Prostate gland (tissue), 2 donors: Measurements from ENCODE around the gene SPCS2. TPM values are rescaled to one million over a fixed set of nuclear protein-coding genes. Genes with fewer than 3 reads are reported as not detected.

Experiments
- DNase-seq: peaks from one replicate; pipeline ENCODE4 v3.0.0-alpha.2; 2019; ENCODE audit warnings: low spot score
- H3K27ac ChIP-seq, 2 donors: fragments of 200-600 bp; sonication (generic); 2 replicates each; pipeline ENCODE4 v1.5.1; 2017 to 2019
- H3K27me3 ChIP-seq: fragments of 200-600 bp; sonication (generic); replicated peaks from 2 replicates; pipeline ENCODE4 v1.5.1; 2019; ENCODE audit not compliant: insufficient read depth
- H3K36me3 ChIP-seq, 2 donors: fragments of 200-600 bp; sonication (generic); 1 replicate in 1 of 2; 2 replicates in 1 of 2; pipeline versions ENCODE4 v1.5.1 to v1.8.1; 2017 to 2019
- H3K4me1 ChIP-seq: fragments of 200-600 bp; sonication (generic); replicated peaks from 2 replicates; pipeline ENCODE4 v1.5.1; 2019
- H3K4me3 ChIP-seq, 2 donors: fragments of 200-600 bp; sonication (generic); 2 replicates each; pipeline ENCODE4 v1.5.1; 2017 to 2019
- H3K9me3 ChIP-seq: fragments of 200-600 bp; sonication (generic); 2 replicates; pipeline ENCODE4 v1.5.1; 2017
- POLR2A ChIP-seq: fragments of 450-650 bp; IDR thresholded peaks from one replicate; pipeline ENCODE4 v1.6.1; 2016; ENCODE audit warnings: antibody characterized with exemption, mild to moderate bottlenecking
- POLR2AphosphoS5 ChIP-seq: sonication (generic); formaldehyde crosslinking; IDR thresholded peaks from one replicate; pipeline ENCODE4 v1.6.1; 2017; ENCODE audit warnings: antibody characterized with exemption
- WGBS: methylation state at CpG from one replicate; pipeline ENCODE4 v1.1.5; 2018; 5-methylcytosine and 5-hydroxymethylcytosine counted together
- intact Hi-C: fragments of 100-400 bp; cut with DNase I; formaldehyde crosslinking; loops from one replicate; pipeline ENCODE4 v1.14.2; 2022
- total RNA-seq, 2 donors: library from RNA; depleted of rRNA; stranded (reverse); fragments of >200 nt; gene quantifications; one replicate each; pipeline ENCODE4 v1.1.0, GENCODE V29; 2016
- TF ChIP-seq, protein P1 (sequence below), 4 experiments: fragments of 200-600 bp in 2 of 4; fragments of 450-650 bp in 2 of 4; sonication (generic) in 2 of 4; IDR thresholded peaks; 1 replicate in 3 of 4; 2 replicates in 1 of 4; pipeline ENCODE4 v1.5.1; 2016 to 2019; ENCODE audit warnings: antibody characterized with exemption in 4 of 4, mild to moderate bottlenecking in 2 of 4, moderate library complexity in 2 of 4

SPCS2 gene
- total RNA-seq, 2 donors from 2014 or later = 76.9 to 82.4 TPM

- no peak for TF ChIP-seq POLR2A
- TF ChIP-seq, protein P1, sequence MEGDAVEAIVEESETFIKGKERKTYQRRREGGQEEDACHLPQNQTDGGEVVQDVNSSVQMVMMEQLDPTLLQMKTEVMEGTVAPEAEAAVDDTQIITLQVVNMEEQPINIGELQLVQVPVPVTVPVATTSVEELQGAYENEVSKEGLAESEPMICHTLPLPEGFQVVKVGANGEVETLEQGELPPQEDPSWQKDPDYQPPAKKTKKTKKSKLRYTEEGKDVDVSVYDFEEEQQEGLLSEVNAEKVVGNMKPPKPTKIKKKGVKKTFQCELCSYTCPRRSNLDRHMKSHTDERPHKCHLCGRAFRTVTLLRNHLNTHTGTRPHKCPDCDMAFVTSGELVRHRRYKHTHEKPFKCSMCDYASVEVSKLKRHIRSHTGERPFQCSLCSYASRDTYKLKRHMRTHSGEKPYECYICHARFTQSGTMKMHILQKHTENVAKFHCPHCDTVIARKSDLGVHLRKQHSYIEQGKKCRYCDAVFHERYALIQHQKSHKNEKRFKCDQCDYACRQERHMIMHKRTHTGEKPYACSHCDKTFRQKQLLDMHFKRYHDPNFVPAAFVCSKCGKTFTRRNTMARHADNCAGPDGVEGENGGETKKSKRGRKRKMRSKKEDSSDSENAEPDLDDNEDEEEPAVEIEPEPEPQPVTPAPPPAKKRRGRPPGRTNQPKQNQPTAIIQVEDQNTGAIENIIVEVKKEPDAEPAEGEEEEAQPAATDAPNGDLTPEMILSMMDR (IDR thresholded peaks at IDR 0.05) = no peak
- no peak for TF ChIP-seq POLR2AphosphoS5
- Histone ChIP-seq H3K9me3 (no peaks in the 10 kb centered on the region), H3K36me3 (no peaks in the 10 kb centered on the region), H3K27me3 (no peaks in the 10 kb centered on the region), H3K4me3 (peak overlapping the region; percentile 83 to 84), H3K27ac (peak overlapping the region; percentile 82), H3K4me1 (no peaks in the 10 kb centered on the region)
- intact Hi-C loops = no loop called here
- no peak for DNase-seq
- under 1% methylated on average over 9 of the region's 9 CpGs for WGBS
Measured at GRCh38 chr11:74948546-74948897, 544 bp upstream of the SPCS2 start.

GRCh38 chr11:74949753-74950137, 679 bp downstream of the SPCS2 start:
- Histone ChIP-seq H3K4me1 (no peaks in the 10 kb centered on the region), H3K9me3 (no peaks in the 10 kb centered on the region), H3K36me3 (no peaks in the 10 kb centered on the region), H3K4me3 (peak overlapping the region; percentile 83 to 84), H3K27me3 (no peaks in the 10 kb centered on the region), H3K27ac (peak overlapping the region; percentile 82)
- TF ChIP-seq POLR2AphosphoS5 = no peak
- TF ChIP-seq, protein P1 (IDR thresholded peaks at IDR 0.05) = no peak
- no peak for TF ChIP-seq POLR2A
- intact Hi-C loops = no loop called here
- no peak for DNase-seq
- under 1% methylated on average over 6 of the region's 6 CpGs for WGBS

GRCh38 chr11:74950374-74950969, 1.4 kb downstream of the SPCS2 start:
- no peaks in the 10 kb centered on the region for H3K9me3 ChIP-seq
- 79% methylated on average over 2 of the region's 2 CpGs for WGBS
- TF ChIP-seq POLR2A = no peak
- no peak for TF ChIP-seq POLR2AphosphoS5
- TF ChIP-seq, protein P1 (IDR thresholded peaks at IDR 0.05) = no peak
- no peaks in the 10 kb centered on the region for H3K27me3 ChIP-seq
- H3K36me3 ChIP-seq = no peaks in the 10 kb centered on the region
- intact Hi-C loops = no loop called here
- no peak overlapping the region for H3K27ac ChIP-seq
- no peak for DNase-seq
- no peaks in the 10 kb centered on the region for H3K4me1 ChIP-seq
- H3K4me3 ChIP-seq = peak overlapping the region; percentile 83 to 84

GRCh38 chr11:74951226-74951625, 2.2 kb downstream of the SPCS2 start:
- 92% methylated on average over 8 of the region's 8 CpGs for WGBS
- DNase-seq = no peak
- no peak overlapping the region for H3K4me3 ChIP-seq
- intact Hi-C loops = no loop called here
- H3K27me3 ChIP-seq = no peaks in the 10 kb centered on the region
- no peak for TF ChIP-seq POLR2A
- no peak for TF ChIP-seq POLR2AphosphoS5
- TF ChIP-seq, protein P1 (IDR thresholded peaks at IDR 0.05) = no peak
- no peaks in the 10 kb centered on the region for H3K36me3 ChIP-seq
- H3K27ac ChIP-seq = no peak overlapping the region
- H3K9me3 ChIP-seq = no peaks in the 10 kb centered on the region
- H3K4me1 ChIP-seq = no peaks in the 10 kb centered on the region

GRCh38 chr11:74952752-74953151, 3.7 kb downstream of the SPCS2 start:
- DNase-seq = no peak
- no peaks in the 10 kb centered on the region for H3K27me3 ChIP-seq
- H3K4me1 ChIP-seq = peaks cover 3% of the 10 kb centered on the region
- H3K27ac ChIP-seq = no peak overlapping the region
- WGBS = 67% methylated on average over 2 of the region's 2 CpGs
- H3K36me3 ChIP-seq = no peaks in the 10 kb centered on the region
- H3K9me3 ChIP-seq = no peaks in the 10 kb centered on the region
- TF ChIP-seq, protein P1 (IDR thresholded peaks at IDR 0.05) = no peak
- TF ChIP-seq POLR2A = no peak
- no peak for TF ChIP-seq POLR2AphosphoS5
- H3K4me3 ChIP-seq = no peak overlapping the region
- intact Hi-C loops = no loop called here
